DND-41 (cell line): ENCODE measurements around the gene XKR8.

Experiments used
- ATAC-seq: fragments of 200-7000 bp; cut with Tn5 transposase; 3 replicates; pipeline ENCODE4 v1.9.1; 2021; ENCODE audit warnings: low read depth; ENCODE audit not compliant: insufficient read depth
- DNase-seq: peaks from one replicate; pipeline ENCODE4 v3.0.0-alpha.2; 2020
- H2AFZ ChIP-seq: 2 replicates; pipeline ENCODE4 v1.6.0; 2012; ENCODE audit warnings: low read depth, low read length
- H3K27ac ChIP-seq: 2 replicates; pipeline ENCODE4 v1.5.1; 2012; ENCODE audit warnings: low read length, inconsistent platforms
- H3K27me3 ChIP-seq: fragments of 200-600 bp; sonication (generic); 2 replicates; pipeline ENCODE4 v1.6.0; 2012; ENCODE audit warnings: low read length, mild to moderate bottlenecking, inconsistent platforms; ENCODE audit not compliant: insufficient read depth, poor library complexity
- H3K36me3 ChIP-seq: 2 replicates; pipeline ENCODE4 v1.5.1; 2012; ENCODE audit warnings: low read length, inconsistent platforms; ENCODE audit not compliant: insufficient read depth
- H3K4me1 ChIP-seq: 2 replicates; pipeline ENCODE4 v1.5.1; 2012; ENCODE audit warnings: mild to moderate bottlenecking, low read length; ENCODE audit not compliant: insufficient read depth
- H3K4me2 ChIP-seq: 2 replicates; pipeline ENCODE4 v1.6.0; 2012; ENCODE audit warnings: mild to moderate bottlenecking, moderate library complexity, low read length, inconsistent platforms; ENCODE audit not compliant: insufficient read depth
- H3K4me3 ChIP-seq, 2 experiments: fragments of 200-600 bp in 1 of 2; shearing (Covaris generic) in 1 of 2; 2 replicates each; pipeline ENCODE4 v1.5.1; 2012 to 2016; ENCODE audit warnings: inconsistent platforms in 2 of 2, low read length in 2 of 2, mild to moderate bottlenecking in 2 of 2, low read depth in 1 of 2, moderate library complexity in 1 of 2
- H3K79me2 ChIP-seq: 2 replicates; pipeline ENCODE4 v1.6.0; 2012; ENCODE audit warnings: low read length, inconsistent platforms; ENCODE audit not compliant: insufficient read depth
- H3K9ac ChIP-seq: 2 replicates; pipeline ENCODE4 v1.6.0; 2012; ENCODE audit warnings: low read depth, mild to moderate bottlenecking, inconsistent platforms, low read length, moderate library complexity
- H3K9me3 ChIP-seq: 2 replicates; pipeline ENCODE4 v1.5.1; 2012; ENCODE audit warnings: low read length, moderate library complexity, mild to moderate bottlenecking, inconsistent platforms; ENCODE audit not compliant: insufficient read depth, severe bottlenecking
- H4K20me1 ChIP-seq: 2 replicates; pipeline ENCODE4 v1.6.0; 2012; ENCODE audit warnings: low read length; ENCODE audit not compliant: insufficient read depth
- EZH2 ChIP-seq: IDR thresholded peaks from 3 replicates; pipeline ENCODE4 v1.6.1; 2012; ENCODE audit warnings: borderline replicate concordance, low read depth, mild to moderate bottlenecking, moderate library complexity, low read length, inconsistent platforms; ENCODE audit not compliant: severe bottlenecking
- TF ChIP-seq, protein P1 (sequence below): IDR thresholded peaks from 2 replicates; pipeline ENCODE4 v1.5.1; 2012; ENCODE audit warnings: borderline replicate concordance, low read length, moderate library complexity, mild to moderate bottlenecking; ENCODE audit not compliant: poor library complexity, severe bottlenecking; ENCODE audit errors: extremely low read depth

The XKR8 gene

DNA sequence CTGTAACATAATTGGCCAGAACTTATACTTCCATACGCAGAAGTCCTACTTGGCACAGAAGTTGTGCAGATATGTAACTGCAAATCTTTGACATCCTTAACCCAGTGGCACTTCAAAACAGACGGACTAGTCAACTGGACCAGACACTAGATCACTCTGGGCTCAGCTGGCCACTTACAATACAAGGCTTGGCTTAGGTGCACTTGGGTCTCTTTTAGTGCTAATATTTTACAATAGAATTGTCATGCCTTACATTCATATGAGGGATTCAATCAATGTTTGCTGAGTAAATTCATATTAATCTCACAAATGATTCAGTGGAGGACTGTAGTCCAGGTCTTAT is 20.1 kb downstream of the XKR8 start:
- Histone ChIP-seq H3K9me3 (no peaks in the 10 kb centered on the region), H3K4me2 (no peak overlapping the region), H3K27me3 (no peaks in the 10 kb centered on the region), H3K79me2 (no peaks in the 10 kb centered on the region), H4K20me1 (no peaks in the 10 kb centered on the region), H3K4me1 (no peaks in the 10 kb centered on the region), H3K27ac (no peak overlapping the region), H3K9ac (no peak overlapping the region), H2AFZ (no peak overlapping the region), H3K4me3 (no peak overlapping the region), H3K36me3 (peaks cover 8% of the 10 kb centered on the region; the same call in 1 of the 2 replicates)
- no peak for TF ChIP-seq EZH2
- TF ChIP-seq, protein P1, sequence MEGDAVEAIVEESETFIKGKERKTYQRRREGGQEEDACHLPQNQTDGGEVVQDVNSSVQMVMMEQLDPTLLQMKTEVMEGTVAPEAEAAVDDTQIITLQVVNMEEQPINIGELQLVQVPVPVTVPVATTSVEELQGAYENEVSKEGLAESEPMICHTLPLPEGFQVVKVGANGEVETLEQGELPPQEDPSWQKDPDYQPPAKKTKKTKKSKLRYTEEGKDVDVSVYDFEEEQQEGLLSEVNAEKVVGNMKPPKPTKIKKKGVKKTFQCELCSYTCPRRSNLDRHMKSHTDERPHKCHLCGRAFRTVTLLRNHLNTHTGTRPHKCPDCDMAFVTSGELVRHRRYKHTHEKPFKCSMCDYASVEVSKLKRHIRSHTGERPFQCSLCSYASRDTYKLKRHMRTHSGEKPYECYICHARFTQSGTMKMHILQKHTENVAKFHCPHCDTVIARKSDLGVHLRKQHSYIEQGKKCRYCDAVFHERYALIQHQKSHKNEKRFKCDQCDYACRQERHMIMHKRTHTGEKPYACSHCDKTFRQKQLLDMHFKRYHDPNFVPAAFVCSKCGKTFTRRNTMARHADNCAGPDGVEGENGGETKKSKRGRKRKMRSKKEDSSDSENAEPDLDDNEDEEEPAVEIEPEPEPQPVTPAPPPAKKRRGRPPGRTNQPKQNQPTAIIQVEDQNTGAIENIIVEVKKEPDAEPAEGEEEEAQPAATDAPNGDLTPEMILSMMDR = no peak
- no peak for ATAC-seq
- DNase-seq = no peak

DNA sequence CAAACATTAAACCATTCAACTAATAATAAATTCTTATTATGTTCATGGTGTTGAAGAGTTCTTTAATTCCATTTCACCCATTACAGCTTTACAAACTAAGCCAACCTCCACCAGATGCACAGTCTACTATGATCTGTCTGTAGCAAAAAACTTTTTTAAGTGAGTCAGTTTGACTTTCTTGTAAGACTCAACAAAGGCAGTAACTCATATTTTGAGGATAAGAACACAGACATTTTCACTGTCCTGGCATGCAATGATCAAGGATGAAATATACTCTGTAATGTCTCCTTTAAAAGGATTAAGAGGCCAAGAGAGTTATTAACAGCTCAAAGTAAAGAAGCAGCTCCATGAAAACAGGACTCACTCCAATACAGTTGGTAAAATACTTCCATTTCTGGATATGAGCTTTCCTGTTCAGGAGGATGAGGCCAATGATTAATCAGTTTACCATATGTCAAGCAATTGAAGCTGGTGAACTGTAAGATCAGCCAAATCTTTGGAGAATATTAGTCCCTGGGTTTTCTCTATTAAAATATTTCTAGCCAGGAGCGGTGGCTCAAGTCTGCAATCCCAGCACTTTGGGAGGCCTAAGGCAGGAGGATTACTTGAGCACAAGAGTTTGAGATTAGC is 20.6 kb downstream of the XKR8 start:
- DNase-seq = no peak
- H4K20me1 ChIP-seq = no peaks in the 10 kb centered on the region
- no peak for ATAC-seq
- TF ChIP-seq EZH2 = no peak
- TF ChIP-seq, protein P1 = no peak
- no peaks in the 10 kb centered on the region for H3K9me3 ChIP-seq
- peaks cover 8% of the 10 kb centered on the region; the same call in 1 of the 2 replicates for H3K36me3 ChIP-seq
- no peaks in the 10 kb centered on the region for H3K4me1 ChIP-seq
- H3K4me2 ChIP-seq = no peak overlapping the region
- H3K27ac ChIP-seq = no peak overlapping the region
- H3K27me3 ChIP-seq = no peaks in the 10 kb centered on the region
- no peak overlapping the region for H3K9ac ChIP-seq
- no peak overlapping the region for H3K4me3 ChIP-seq
- no peak overlapping the region for H2AFZ ChIP-seq
- H3K79me2 ChIP-seq = no peaks in the 10 kb centered on the region

- Histone ChIP-seq H3K27ac (no peak overlapping the region), H3K9me3 (no peaks in the 10 kb centered on the region), H3K4me2 (no peak overlapping the region), H4K20me1 (no peaks in the 10 kb centered on the region), H2AFZ (no peak overlapping the region), H3K27me3 (no peaks in the 10 kb centered on the region), H3K4me3 (no peak overlapping the region), H3K36me3 (peaks cover 8% of the 10 kb centered on the region; the same call in 1 of the 2 replicates), H3K4me1 (no peaks in the 10 kb centered on the region), H3K9ac (no peak overlapping the region), H3K79me2 (no peaks in the 10 kb centered on the region)
- ATAC-seq (no peak), DNase-seq (no peak)
- TF ChIP-seq, protein P1 = no peak
- no peak for TF ChIP-seq EZH2
Observed at GRCh38 chr1:27981145-27981544, 21.4 kb downstream of the XKR8 start.
